Liver (tissue), 3 donors: Measurements from ENCODE around the gene HTR4.

Experiments used
- CTCF ChIP-seq: fragments of 150-350 bp; IDR thresholded peaks from 2 replicates; pipeline ENCODE4 v1.5.1; 2017; ENCODE audit warnings: improper control_type of control experiment, low read depth, low read length; ENCODE audit not compliant: missing input control
- EGR1 ChIP-seq, 2 donors: IDR thresholded peaks; 2 replicates each; pipeline ENCODE4 v1.6.1; 2016 to 2018; ENCODE audit warnings: antibody characterized with exemption in 2 of 2, low read depth in 2 of 2
- FOXA1 ChIP-seq: IDR thresholded peaks from 2 replicates; pipeline ENCODE4 v1.6.1; 2016; ENCODE audit warnings: antibody characterized with exemption
- GABPA ChIP-seq, 2 donors: IDR thresholded peaks in 1 of 2; conservative IDR thresholded peaks in 1 of 2; 2 replicates each; pipeline ENCODE4 v1.6.1; 2016; ENCODE audit warnings: antibody characterized with exemption in 2 of 2, mild to moderate bottlenecking in 1 of 2, moderate library complexity in 1 of 2
- JUND ChIP-seq, 2 donors: IDR thresholded peaks; 2 replicates each; pipeline ENCODE4 v1.6.1; 2016; ENCODE audit warnings: antibody characterized with exemption in 2 of 2
- MAX ChIP-seq: IDR thresholded peaks from 2 replicates; pipeline ENCODE4 v1.6.1; 2016; ENCODE audit warnings: antibody characterized with exemption
- RAD21 ChIP-seq, 2 donors: IDR thresholded peaks; 2 replicates each; pipeline ENCODE4 v1.6.1; 2016; ENCODE audit warnings: antibody characterized with exemption in 2 of 2, mild to moderate bottlenecking in 2 of 2
- REST ChIP-seq: IDR thresholded peaks from 2 replicates; pipeline ENCODE4 v1.6.1; 2016; ENCODE audit warnings: antibody characterized with exemption, mild to moderate bottlenecking
- RXRA ChIP-seq, 2 donors: IDR thresholded peaks; 2 replicates each; pipeline ENCODE4 v1.6.1; 2017 to 2018; ENCODE audit warnings: antibody characterized with exemption in 2 of 2, mild to moderate bottlenecking in 1 of 2
- SP1 ChIP-seq: IDR thresholded peaks from 2 replicates; pipeline ENCODE4 v1.6.1; 2018; ENCODE audit warnings: antibody characterized with exemption, mild to moderate bottlenecking
- TAF1 ChIP-seq: conservative IDR thresholded peaks from 2 replicates; pipeline ENCODE4 v1.6.1; 2016; ENCODE audit warnings: antibody characterized with exemption, mild to moderate bottlenecking
- YY1 ChIP-seq: IDR thresholded peaks from 2 replicates; pipeline ENCODE4 v1.6.1; 2016; ENCODE audit warnings: antibody characterized with exemption, mild to moderate bottlenecking
- TF ChIP-seq, protein P1 (sequence below): IDR thresholded peaks from 2 replicates; pipeline ENCODE4 v1.6.1; 2016; ENCODE audit warnings: antibody characterized with exemption
- donor health status: healthy.
- donor health status: healthy.

DNA sequence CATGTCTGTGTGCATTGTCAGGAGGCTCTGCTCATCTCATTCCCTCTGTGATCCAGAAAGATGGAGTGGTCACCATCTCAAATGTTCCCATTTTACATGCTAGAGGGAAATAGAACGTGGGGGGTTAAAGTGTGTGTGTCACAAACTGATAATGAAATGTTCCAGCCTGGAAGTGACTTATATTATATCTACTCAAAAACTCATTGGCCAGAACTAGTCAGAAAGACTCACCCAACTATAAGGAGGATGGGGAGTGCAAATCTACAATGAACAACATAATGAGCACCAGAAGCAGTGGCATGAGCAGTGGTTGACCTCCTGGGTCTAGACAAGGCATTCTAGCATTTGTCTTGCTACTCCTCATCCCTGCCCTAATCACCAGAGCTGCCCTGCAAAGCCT is 81.0 kb downstream of the HTR4 start:
- no peak for TF ChIP-seq CTCF
- no peak for TF ChIP-seq JUND (IDR thresholded peaks at IDR 0.05)
- no peak for TF ChIP-seq TAF1
- TF ChIP-seq MAX, result no peak
- no peak for TF ChIP-seq RAD21 (IDR thresholded peaks at IDR 0.05)
- TF ChIP-seq, protein P1, sequence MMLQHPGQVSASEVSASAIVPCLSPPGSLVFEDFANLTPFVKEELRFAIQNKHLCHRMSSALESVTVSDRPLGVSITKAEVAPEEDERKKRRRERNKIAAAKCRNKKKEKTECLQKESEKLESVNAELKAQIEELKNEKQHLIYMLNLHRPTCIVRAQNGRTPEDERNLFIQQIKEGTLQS, result no peak
- no peak for TF ChIP-seq GABPA (IDR thresholded peaks at IDR 0.05 in 1 of 2, conservative IDR thresholded peaks at IDR 0.05 in 1 of 2)
- no peak for TF ChIP-seq SP1
- TF ChIP-seq REST, result no peak
- no peak for TF ChIP-seq EGR1 (IDR thresholded peaks at IDR 0.05; ENCODE audit: low read depth in 2 of 2)
- no peak for TF ChIP-seq FOXA1
- TF ChIP-seq YY1, result no peak
- no peak for TF ChIP-seq RXRA (IDR thresholded peaks at IDR 0.05)
